ENCODE data around the gene VPREB1.
"Not testable (repeated sequence)": the region's sequence is repeated elsewhere in the genome, so short reads cannot be mapped to it uniquely, and the experiment has no call there.

VPREB1 gene

GRCh38 chr22:22215659-22216449 lies 28.7 kb upstream of the VPREB1 start:
- DNase-seq: no peak

DNA sequence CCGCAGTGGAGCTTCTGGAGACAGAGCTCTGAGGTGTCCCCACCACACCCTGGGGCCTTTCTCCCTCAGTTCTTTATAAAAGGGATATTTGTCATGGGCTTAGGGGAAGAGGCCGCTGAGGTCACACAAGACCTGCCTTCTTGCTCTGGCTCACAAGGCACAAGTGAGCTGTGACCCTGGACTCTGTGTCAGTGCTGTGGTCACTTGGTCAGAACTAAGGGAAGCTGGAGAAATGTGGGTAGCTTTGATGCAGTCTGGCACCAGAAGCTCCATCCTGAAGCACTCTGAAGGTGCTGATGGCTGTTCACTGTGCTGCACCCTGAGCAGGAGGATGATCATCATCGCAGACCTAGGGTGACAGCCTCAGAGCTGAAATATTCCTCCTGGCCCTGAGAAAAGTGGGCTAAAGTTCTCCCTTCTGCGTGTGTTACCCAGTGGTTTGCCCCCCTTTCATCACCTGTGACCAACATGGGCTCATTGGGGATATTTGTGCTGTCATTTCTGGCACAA lies 28.1 kb upstream of the VPREB1 start:
- DNase-seq: no peak

- DNase-seq: no peak
Measured at GRCh38 chr22:22218302-22218701, 26.3 kb upstream of the VPREB1 start.

DNA sequence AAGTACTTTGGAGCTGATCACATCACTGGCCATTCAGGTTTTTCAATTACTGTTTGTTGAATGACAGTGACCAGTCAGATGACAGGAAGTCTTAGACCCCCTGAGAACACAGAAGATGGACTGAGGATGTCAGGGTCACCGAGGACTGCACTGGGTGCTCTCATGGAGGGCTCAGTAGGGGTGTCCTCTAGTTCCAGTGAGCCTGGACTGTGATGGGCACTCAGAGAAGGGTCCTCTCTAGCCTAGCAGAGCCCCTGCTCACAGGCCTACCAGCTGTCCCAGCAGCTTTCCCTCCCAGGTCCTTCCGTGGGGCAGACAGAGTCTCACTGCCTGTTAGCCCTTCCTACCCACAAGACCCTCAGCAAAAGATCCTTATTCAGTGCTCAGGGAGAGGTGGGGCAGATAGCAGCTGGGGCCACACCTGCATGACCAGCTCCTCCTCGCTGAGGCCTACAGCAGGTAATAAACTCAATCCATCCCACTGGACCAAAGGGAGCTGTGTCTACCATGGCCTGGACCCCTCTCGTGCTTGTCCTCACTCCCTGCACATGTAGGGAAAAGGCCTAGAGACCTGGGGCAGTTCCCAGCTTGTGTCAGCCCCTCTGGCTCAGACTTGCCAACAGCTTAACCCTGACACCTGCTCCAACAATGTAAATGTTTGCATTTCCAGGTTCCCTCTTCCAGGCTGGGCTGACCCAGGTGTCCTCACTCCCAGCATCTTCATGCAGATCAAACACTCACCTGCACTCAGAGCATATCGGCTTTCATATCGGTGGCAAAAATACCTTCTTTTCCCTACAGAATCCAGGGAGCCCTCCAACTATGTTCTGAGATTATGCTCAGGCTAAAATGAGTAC lies 25.2 kb upstream of the VPREB1 start:
- DNase-seq: no peak

GRCh38 chr22:22221043-22221442 lies 23.5 kb upstream of the VPREB1 start:
- DNase-seq: not testable (repeated sequence)

- DNase-seq: no peak
Measured at GRCh38 chr22:22226448-22227187, 18.0 kb upstream of the VPREB1 start.

GRCh38 chr22:22228421-22228820 lies 16.2 kb upstream of the VPREB1 start:
- DNase-seq: no peak

DNA sequence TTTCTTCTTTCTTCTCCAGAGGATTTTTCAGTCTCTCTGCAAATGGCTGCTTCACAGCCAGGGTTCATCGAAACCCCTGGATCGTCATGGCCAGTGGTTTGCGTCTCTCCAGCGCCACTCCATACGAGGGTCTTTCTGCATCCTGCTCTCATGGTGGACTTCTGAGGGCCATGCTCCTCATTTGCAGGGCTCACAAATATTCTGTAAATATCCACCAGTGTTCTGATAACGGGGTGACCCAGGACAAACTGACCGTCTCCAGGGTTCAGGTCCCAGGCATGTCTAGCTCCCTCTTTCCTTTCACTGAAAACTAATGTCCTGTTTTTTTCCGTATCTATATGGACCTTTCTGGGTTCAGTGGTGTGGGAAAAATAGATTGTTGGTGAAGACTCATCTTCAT lies 15.7 kb upstream of the VPREB1 start:
- no peak for DNase-seq

DNA sequence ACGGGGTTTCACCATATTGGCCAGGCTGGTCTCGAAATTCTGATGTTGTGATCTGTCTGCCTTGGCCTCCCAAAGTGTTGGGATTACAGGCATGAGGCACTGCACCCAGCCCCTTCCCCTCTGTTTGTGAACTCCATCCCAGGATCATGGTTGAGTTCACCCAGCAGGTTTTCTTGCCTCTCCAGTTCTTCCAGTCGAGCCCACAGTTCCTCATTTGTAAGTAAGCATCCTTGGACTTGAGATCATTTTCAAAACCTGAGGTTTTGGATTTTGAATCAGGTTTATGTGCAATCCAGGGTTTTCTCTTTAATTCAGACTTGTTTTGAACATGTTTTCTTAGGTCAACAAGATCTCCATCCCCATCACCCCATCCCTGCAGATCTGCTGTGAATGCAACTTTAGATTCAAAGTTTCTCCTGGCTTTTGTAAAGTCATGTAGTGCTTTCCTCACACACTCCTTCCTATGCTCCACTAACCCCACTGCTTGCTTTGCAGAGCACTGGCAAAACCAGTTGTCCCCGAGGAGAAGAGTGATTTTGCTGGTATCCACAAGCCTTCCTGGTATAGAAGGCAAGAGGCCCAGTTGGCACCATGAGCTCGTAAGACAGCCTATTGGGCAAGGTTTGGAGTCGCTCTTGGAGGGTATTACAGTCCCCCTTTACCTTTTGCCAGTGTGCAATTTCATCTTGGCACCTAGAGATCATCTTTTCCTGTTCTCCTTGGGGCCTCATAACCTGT lies 14.7 kb upstream of the VPREB1 start:
- DNase-seq: no peak

DNA sequence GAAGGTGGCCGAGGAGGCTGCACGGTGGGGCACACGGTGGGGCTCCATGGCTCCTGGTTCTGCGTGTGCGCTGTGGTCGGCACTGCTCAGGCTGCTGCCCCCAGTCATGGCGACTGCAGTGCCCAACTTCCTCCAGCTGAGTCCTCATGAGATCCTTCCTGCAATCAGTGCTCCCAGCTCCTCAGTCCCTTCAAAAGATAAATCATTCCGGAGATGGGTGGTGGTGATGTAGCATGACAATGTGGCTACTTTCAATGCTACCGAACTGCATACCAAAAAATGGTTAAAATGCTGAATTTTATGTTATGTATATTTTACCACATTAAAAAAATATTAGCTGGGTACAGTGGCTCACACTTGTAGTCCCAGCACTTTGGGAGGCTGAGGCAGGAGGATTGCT lies 14.1 kb upstream of the VPREB1 start:
- DNase-seq: no peak

- DNase-seq: no peak
Measured at GRCh38 chr22:22233081-22233480, 11.5 kb upstream of the VPREB1 start.

DNA sequence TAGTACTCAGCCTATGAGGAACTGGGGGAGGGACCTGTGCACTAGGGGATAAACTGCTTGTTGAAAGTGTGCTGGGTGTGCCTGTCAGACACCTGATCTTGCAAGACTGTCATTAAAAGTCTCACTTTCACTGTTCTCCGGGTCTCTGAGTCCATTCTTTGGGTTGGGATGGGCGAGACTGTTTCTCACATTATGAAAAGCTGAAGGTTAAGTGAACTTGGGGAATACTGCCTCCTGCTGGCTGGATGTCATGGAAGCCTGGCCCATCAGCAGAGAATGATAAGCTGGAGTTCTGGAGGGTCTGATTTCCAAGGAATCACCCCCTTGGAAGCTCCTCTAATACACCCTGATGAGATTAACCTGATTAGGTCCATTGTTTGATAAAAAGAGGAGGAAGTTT lies 9.0 kb upstream of the VPREB1 start:
- DNase-seq: peak; percentile 51

GRCh38 chr22:22237521-22237920 lies 7.1 kb upstream of the VPREB1 start:
- DNase-seq: no peak

GRCh38 chr22:22239311-22239939 lies 5.2 kb upstream of the VPREB1 start:
- DNase-seq: no peak

DNA sequence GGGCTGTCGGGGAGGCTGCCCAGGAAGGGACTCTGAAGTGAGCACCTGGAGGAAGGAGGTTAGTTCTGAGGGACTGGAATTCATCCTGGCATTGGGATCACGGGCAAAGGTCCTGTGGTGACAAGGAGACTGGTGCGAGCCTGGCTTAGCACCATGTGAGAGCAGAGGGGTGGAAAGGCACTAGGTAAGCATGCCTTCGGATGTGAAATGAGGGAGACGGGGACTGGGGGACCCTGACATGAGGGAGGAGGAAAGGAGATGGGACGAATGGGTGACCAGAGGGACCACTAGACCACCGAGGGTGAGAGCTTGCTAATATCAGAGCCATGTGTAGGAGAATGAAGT lies 3.1 kb upstream of the VPREB1 start:
- DNase-seq: no peak

GRCh38 chr22:22242488-22242887 lies 2.1 kb upstream of the VPREB1 start:
- no peak for DNase-seq

GRCh38 chr22:22243033-22243680 lies 1.4 kb upstream of the VPREB1 start:
- no peak for DNase-seq

DNA sequence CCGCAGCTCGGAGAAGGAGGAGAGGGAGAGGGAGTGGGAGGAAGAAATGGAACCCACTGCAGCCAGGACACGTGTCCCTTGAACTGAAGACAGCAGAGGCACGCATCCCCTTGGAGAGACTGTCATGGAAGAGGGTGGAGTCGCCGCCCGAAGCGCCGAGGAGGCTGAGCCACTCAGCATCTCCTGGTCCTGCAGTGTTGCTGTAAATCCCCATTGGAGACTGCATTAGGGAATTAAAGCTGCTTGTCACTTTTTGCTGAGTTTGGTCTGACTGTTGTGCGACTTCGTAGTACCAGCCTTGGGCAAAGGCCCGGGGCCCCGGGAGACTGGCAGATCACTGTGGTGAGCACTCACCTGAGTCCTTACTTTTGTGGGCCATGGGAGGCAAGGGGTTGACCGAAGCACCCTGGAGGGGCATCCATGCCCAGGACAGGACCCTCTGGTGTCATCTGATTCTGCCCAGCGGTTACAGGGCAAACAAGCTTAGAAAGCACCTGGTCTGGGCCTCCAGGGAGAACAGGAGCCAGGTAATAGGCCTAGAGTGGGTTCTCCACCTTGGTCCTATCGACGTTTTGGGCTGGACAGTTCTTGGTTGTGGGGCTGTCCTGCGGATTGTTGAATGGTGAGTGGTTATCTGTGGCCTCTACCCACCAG lies 797 bp downstream of the VPREB1 start:
- no peak for DNase-seq

GRCh38 chr22:22245935-22246525 lies 1.4 kb downstream of the VPREB1 start:
- no peak for DNase-seq

GRCh38 chr22:22246706-22247105 lies 2.1 kb downstream of the VPREB1 start:
- no peak for DNase-seq

- peak; percentile 39 for DNase-seq
Measured at GRCh38 chr22:22248878-22249277, 4.3 kb downstream of the VPREB1 start.

Data from activated gamma-delta T cell treated with Interleukin-2 at 50 U/mL for 16 hours (primary cell).